GM19043 (cell line): ENCODE data around the gene DCTN2.
"Not testable (repeated sequence)": the region's sequence is repeated elsewhere in the genome, so short reads cannot be mapped to it uniquely, and the experiment has no call there.

Experiments used
- ATAC-seq: cut with Tn5 transposase; IDR thresholded peaks from one replicate; pipeline ENCODE4 v1.9.1; 2021; ENCODE audit warnings: low read depth; ENCODE audit not compliant: unreplicated experiment

The DCTN2 gene

GRCh38 chr12:57517718-57518117, 29.3 kb downstream of the DCTN2 start:
- not testable (repeated sequence) for ATAC-seq

DNA sequence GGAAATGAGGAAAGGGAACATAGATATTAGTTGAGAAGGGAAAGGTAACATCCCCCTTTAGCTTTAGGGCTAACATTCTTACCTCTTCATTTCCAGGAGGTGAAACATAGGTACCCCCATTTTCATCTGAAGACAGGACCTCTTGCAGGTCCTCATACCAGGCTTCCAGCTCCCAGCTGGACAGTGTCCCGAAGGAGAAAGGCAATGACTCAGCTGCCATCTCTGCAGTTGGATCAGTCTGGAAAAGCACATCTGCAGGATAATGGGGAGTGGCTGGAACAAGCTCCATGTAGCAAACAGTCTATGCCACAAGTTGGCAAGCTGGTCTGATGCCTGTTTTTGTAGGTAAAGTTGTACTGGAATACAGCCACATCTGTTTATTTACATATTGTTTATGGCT, 29.8 kb downstream of the DCTN2 start:
- ATAC-seq, result no peak

- ATAC-seq, result no peak
These were observed 30.3 kb downstream of the DCTN2 start for GRCh38 chr12:57516617-57517153.

DNA sequence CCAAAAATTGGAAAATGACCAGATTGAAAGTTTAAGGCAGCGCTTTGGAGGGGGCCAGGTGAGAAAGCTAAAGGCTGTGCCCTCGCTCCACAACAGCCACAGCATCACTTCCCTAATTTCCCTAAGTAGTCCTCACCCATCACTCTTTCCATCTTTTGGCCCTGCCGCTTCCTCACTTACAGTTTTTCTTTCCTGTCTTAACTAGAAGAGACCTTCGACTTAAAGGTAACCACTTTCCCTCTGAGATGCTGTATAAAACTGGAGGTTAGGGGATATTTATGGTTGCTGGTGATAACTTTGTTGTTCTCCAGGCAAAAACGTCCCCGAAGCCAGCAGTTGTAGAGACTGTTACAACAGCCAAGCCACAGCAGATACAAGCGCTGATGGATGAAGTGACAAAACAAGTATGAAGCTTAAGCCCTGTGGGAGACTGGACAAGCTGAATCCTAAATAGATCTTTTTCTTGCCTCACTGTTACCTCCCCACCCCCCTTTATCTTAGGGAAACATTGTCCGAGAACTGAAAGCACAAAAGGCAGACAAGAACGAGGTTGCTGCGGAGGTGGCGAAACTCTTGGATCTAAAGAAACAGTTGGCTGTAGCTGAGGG, 31.0 kb downstream of the DCTN2 start:
- no peak for ATAC-seq

GRCh38 chr12:57515408-57515933, 31.5 kb downstream of the DCTN2 start:
- ATAC-seq, result no peak

GRCh38 chr12:57514720-57515407, 32.1 kb downstream of the DCTN2 start:
- no peak for ATAC-seq

GRCh38 chr12:57514246-57514645, 32.7 kb downstream of the DCTN2 start:
- ATAC-seq, result not testable (repeated sequence)

DNA sequence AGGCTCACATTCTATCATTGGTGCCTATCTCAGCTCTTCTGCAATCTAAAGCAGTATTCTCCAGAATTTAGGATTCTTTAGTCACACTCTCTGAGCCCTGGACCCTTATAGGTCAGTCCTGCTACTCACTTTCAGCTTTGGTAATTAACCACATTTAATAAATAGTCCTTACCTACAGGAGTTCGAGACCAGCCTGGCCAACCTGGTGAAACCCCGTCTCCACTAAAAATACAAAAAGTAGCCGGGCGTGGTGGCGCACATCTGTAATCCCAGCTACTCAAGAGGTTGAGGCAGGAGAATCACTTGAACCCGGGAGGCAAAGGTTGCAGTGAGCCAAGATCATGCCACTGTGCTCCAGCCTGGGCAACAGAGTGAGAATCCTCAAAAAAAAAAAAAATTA, 33.3 kb downstream of the DCTN2 start:
- not testable (repeated sequence) for ATAC-seq

- no peak for ATAC-seq
These were observed 33.7 kb downstream of the DCTN2 start for GRCh38 chr12:57513266-57513665.

- ATAC-seq, result no peak
These were observed 34.3 kb downstream of the DCTN2 start for GRCh38 chr12:57512665-57513064.

DNA sequence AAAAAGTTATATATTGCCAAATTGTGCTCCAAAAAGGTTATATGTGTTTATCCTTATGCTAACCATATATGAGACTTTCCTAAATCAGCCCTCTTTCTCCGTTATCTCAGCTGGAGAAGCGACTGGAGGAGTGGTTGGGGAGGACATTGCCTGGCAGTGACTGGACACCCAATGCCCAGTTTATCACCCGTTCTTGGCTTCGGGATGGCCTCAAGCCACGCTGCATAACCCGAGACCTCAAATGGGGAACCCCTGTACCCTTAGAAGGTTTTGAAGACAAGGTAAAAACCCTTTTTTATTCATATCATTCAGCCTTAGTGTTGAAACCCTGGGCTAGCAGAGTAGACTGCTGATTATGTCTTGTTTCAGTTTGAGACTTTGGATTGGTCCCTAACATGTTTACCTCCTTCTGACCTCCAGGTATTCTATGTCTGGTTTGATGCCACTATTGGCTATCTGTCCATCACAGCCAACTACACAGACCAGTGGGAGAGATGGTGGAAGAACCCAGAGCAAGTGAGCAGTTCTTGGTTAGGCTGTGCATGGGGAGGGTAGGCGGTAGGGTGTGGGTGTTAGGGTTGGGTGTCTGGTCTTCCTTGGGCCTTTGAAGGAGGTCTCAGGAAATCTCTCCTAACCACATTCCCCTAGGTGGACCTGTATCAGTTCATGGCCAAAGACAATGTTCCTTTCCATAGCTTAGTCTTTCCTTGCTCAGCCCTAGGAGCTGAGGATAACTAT, 35.2 kb downstream of the DCTN2 start:
- no peak for ATAC-seq

- ATAC-seq, result no peak
These were observed 35.8 kb downstream of the DCTN2 start for GRCh38 chr12:57511161-57511560.

DNA sequence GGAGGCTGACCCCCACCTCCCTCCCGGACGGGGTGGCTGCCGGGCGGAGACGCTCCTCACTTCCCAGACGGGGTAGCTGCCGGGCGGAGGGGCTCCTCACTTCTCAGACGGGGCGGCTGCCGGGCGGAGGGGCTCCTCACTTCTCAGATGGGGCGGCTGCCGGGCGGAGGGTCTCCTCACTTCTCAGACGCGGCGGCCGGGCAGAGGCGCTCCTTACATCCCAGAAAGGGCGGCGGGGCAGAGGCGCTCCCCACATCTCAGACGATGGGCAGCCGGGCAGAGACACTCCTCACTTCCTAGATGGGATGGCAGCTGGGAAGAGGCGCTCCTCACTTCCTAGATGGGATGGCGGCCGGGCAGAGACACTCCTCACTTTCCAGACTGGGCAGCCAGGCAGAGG, 39.2 kb downstream of the DCTN2 start:
- not testable (repeated sequence) for ATAC-seq

DNA sequence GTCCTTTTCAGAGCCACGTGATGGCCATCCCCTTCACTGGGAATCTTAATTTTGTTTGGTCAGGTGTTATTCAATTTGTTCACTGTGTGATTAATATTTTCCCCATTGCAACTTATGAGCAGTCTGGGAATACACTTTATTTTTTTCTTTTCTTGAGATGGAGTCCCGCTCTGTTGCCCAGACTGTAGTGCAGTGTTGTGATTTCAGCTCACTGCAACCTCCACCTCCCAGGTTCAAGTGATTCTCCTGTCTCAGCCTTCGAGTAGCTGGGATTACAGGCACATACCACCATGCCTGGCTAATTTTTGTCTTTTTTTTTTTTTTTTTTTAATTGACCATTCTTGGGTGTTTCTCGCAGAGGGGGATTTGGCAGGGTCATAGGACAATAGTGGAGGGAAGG, 40.5 kb downstream of the DCTN2 start:
- ATAC-seq, result not testable (repeated sequence)

- ATAC-seq, result not testable (repeated sequence)
These were observed 44.6 kb downstream of the DCTN2 start for GRCh38 chr12:57502311-57502969.

DNA sequence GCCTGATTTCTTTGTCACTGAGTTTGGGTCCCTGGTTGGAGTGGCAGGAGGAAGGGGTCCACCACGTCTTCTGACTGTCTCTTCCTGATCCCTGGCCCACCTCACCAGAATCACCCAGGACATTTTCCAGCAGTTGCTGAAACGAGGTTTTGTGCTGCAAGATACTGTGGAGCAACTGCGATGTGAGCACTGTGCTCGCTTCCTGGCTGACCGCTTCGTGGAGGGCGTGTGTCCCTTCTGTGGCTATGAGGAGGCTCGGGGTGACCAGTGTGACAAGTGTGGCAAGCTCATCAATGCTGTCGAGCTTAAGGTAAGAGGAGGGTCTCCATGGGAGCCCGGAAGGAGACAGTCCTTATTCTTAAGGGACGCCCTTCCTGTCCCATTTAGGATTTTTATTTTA, 46.8 kb downstream of the DCTN2 start:
- ATAC-seq, result no peak

DNA sequence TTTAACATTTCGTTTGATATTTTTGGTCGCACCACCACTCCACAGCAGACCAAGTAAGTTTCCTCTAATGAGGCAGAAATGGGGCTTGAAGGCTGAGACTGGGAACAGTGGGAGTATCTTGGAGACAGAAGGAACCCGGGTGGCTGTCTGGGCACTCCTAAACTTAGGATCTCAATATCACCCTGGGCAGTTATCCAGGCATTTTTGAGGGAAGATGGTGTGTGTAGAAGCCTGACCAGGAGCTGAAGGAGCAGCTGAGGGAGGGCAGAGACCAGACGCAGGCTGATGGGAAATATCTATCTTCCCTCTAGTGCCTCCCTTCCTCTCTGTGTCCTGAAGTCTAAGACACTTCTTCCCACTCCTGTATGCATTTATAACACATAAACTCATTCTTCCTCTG, 48.4 kb downstream of the DCTN2 start:
- no peak for ATAC-seq

- ATAC-seq, result no peak
These were observed 48.9 kb downstream of the DCTN2 start for GRCh38 chr12:57498132-57498502.

DNA sequence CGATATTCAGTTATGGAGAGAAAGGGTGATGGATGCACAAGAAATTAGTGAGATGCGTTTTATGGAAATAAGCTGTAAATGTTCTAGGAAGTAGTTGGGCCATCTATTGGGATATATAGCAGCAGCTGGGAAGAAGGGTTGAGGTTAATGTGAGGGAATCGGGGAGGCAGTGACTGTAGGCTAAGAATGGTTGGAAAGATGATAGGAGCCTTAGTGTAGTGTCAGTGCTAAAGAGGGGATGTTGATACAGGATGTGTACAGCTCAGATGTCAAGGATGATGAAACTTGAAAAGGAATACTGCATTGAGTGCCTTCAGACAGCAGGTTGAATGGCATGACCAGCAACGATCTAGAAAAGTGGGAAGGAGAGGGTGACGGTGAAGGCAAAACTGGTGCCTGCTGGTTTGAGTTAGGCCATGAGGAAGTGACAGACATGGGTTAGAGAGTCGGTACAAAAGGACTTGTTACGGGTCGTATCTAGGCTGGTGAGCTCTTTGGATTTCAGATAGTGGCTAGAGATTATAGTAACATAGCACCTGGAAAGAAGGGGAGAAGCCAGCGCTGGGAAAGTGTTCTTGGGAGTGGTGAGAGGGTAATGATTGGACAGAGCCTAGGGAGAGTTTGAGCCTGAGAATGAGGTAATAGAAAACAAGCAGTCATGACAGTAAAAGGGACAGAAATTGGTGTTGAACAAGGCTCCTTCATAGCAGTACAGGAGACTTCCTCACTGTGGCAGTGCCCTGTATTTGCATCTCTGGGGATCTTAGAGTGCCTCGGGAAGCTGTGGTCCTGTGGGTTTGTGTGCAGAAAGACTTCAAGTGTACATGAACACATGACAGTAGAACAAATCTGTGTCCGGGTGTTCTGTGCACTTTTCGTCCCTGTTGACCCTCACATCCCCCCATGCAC, 49.5 kb downstream of the DCTN2 start:
- no peak for ATAC-seq

DNA sequence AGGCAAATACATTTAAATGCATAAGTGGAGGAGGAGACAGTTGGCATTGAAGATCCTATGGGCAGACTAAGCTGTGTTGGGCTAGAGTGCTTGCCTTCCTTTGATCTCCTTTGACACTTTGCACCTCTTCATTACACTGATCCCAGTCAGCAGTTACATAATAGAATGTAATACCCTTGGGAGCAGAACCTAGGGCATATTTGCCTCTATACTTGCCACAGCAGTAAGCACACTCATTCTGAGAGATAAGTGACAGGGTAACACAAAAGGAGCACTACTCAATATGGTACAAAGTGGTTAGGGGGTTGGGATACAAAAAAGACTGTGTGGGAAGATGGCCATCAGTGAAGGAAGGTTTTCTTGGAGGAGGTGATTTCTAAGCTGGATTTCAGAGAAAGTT, 50.2 kb downstream of the DCTN2 start:
- ATAC-seq, result no peak
